ENCODE data around the gene HOXA10.

The HOXA10 gene

GRCh38 chr7:27189997-27190748 lies 16.1 kb upstream of the HOXA10 start:
- no peak for DNase-seq (ENCODE audit: low read depth)

GRCh38 chr7:27189295-27189996 lies 15.3 kb upstream of the HOXA10 start:
- DNase-seq (ENCODE audit: low read depth), result no peak

- no peak for DNase-seq (ENCODE audit: low read depth)
Measured at GRCh38 chr7:27188386-27189294, 14.5 kb upstream of the HOXA10 start.

GRCh38 chr7:27187475-27188385 lies 13.6 kb upstream of the HOXA10 start:
- no peak for DNase-seq (ENCODE audit: low read depth)

GRCh38 chr7:27186668-27187474 lies 12.8 kb upstream of the HOXA10 start:
- DNase-seq (ENCODE audit: low read depth), result no peak

- DNase-seq (ENCODE audit: low read depth), result no peak
Measured at GRCh38 chr7:27185854-27186667, 11.9 kb upstream of the HOXA10 start.

DNA sequence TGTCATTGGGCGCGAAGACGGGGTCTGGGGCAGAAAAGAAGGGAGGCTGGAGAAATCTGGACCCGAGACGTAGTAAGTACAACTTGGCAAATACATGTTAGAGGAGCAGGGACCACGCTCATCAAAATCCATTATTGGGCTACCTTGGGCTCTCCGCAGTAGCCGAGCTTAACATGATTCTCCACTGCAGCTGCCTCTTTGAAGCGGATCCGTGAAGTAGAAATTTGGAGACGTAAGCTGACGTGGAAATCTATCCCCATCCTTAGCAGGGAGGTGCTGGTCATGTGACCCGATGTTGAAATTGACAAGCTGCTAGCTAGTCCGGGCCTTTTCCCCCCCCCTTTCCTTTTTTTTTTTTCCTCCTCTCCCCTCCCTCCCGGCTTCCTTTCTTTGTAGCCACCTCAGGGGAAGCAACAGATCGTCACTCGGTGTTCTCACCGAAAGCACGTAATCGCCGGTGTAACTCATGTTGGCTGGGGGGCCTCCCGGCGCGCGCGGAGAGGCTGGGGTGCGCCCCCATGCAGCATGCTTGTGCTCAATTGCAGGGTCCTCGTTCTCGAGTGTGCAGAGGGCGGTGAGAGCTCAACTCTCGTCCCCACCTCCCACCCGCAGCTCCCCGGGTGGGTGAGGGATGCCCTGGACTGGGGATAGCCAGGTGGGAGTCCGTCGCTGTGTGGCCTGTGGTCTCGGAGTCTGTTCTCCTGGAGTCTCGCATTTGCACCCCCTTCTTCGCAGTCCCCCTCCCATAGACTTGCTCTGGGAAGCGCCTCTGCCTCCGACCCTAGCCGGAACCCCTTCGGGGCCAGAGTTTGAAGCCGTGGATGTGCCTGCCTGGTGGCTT lies 11.1 kb upstream of the HOXA10 start, which contains the start of gene HOXA11:
Gene HOXA11, minus strand, starts transcription at position 220 of the 841 bp plus-strand sequence. Its CDS starts 88 bp downstream, at position 132.
- no peak for DNase-seq (ENCODE audit: low read depth)

DNA sequence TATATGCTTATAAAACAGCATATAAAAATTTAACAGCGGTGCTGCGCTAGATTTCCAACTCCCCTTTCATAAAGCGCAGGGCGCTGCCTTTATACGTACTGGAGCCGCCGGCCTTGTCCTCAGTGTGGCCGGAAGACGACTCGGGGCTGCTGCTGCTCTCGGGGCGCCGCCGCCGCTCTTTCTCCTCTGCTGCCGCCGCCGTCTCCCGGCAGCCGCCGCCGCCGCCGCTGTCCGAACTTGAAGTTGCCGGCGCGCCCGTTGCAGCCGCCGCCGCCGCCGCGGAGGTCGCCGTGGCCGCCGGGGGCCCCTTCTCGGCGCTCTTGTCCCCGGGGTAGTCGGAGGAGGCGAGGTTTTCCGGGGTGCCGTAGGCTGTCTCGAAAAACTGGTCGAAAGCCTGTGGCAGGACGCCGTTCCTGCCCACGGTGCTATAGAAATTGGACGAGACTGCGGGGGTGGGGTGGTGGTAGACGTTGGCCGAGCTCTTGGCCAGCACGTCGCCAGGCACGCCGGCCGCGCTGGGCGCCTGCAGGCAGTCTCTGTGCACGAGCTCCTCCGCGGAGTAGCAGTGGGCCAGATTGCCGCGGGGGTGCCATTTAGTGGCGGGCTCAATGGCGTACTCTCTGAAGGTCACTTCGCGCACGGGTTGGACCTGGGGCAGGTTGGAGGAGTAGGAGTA lies 10.4 kb upstream of the HOXA10 start:
- no peak for DNase-seq (ENCODE audit: low read depth)

- DNase-seq (ENCODE audit: low read depth), result no peak
Measured at GRCh38 chr7:27183682-27184336, 9.7 kb upstream of the HOXA10 start.

DNA sequence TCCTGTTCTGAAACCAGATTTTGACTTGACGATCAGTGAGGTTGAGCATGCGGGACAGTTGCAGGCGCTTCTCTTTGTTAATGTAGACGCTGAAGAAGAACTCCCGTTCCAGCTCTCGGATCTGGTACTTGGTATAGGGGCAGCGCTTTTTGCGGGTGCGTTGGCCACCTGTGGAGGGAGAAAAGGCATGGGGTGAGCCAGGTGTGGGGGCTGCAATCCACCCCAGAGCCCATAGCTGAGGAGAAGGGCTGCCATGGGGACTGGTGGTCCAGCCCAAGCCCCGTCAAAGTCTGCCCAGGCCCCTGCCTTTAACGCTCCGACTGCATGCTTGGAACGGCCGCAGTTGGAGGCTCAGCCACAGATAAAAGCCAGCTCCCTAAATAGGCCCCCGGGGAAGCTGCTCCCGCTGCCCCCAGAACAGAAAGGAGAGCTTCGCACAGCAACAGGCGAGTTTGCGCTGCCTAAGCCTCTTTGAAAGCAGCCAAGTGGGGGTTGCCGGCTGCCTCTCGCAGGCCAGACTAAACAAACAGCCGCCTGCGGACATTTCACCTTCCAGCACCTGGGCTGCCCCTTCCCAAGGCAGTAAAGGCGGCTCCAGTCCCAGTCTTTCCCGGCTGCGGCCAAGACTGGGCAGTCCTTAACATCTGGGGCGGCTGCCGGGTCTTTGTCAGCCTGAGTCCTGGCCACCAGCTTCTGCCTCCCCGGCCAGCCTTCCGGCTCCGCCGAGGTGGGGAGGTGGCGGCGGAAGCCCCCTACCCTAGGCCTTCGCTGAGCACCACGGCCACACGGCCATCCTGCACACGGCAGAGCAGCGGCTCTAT lies 9.0 kb upstream of the HOXA10 start:
- no peak for DNase-seq (ENCODE audit: low read depth)

- DNase-seq (ENCODE audit: low read depth), result no peak
Measured at GRCh38 chr7:27182285-27182841, 8.2 kb upstream of the HOXA10 start.

- DNase-seq (ENCODE audit: low read depth), result no peak
Measured at GRCh38 chr7:27181795-27182275, 7.7 kb upstream of the HOXA10 start.

GRCh38 chr7:27180431-27181420 lies 6.6 kb upstream of the HOXA10 start:
- no peak for DNase-seq (ENCODE audit: low read depth)

GRCh38 chr7:27179503-27180430 lies 5.6 kb upstream of the HOXA10 start:
- DNase-seq (ENCODE audit: low read depth), result no peak

Data from HS-5 (cell line).